HG02870 (cell line): ENCODE data around the gene PPIE.

Experiments used
- ATAC-seq: cut with Tn5 transposase; IDR thresholded peaks from one replicate; pipeline ENCODE4 v1.9.1; 2021; ENCODE audit warnings: mild to moderate bottlenecking, moderate library complexity; ENCODE audit not compliant: unreplicated experiment

The PPIE gene

DNA sequence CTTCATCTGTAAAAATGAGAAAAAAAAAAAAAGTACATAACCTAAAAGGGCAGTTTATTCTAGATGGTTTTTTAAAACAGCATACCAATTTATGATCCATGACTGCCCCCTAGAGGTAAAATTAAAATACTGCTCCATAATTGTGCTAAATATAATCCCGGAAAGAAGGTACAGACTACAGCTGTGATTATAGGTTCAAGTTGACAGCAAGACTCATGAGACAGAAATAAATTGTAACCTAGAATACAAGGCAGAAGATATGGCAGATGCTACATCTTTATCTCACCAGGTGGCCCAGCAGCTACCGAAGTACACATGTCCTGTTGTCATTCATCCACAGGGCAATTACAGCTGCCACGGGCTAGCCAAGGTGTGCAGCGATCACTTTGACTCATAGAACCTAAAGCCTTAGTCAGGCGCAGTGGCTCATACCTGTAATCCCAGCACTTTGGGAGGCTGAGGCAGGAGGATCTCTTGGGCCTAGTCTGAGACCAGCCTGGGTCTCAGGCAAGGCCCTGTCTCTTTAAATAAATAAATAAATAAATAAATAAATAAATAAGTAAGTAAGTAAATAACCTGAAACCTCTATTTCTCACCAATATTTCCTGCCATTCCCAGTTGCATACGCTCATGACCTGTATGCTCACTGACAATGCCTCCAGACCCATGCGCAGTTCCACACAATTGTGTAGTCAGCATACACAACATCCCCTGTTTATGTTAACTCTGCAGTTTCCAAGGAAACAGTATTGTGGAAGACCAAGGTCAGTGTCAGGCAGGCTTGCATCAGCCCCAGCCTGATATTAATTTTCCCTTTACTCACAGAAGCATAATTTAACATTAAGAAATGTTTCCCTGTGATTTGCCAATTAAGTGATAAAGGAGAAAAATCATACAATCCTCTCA lies 18.3 kb upstream of the PPIE start:
- no peak for ATAC-seq

DNA sequence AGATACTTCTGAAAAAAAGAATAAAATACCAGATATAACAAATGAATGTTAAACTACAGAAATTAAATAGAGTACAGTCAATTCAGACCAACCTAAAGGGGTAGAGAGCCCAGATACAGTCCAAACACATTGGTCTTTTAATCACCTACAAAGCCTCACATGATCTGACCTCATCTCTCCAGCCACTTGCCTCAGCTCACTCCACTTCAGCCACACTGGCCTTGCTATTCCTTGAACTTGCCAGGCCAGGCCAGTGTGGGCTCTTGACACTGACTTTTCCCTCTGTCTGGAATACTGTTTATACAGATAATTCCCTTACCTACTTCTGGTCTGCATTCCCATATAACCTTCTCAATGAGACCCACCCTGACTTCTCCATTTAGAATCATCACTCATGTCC lies 17.0 kb upstream of the PPIE start:
- ATAC-seq, result no peak

DNA sequence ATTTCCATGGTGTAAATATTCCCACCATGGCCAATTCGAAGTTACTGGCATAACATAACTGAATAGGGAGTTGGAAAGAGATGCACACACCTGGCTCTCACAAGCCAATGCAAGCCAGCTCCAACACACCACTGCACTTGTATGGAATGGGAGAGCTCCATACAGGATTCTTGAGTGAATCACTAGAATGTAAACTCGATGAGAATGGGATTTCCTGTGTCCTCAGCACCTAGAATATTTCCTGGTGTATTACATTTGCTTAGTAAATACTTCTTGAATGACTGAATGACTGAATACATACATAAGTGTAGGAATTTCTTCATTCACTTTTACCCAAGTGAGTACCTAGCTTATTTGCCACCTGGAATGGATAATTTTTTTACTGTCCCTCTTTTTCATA lies 16.2 kb upstream of the PPIE start:
- ATAC-seq, result no peak

DNA sequence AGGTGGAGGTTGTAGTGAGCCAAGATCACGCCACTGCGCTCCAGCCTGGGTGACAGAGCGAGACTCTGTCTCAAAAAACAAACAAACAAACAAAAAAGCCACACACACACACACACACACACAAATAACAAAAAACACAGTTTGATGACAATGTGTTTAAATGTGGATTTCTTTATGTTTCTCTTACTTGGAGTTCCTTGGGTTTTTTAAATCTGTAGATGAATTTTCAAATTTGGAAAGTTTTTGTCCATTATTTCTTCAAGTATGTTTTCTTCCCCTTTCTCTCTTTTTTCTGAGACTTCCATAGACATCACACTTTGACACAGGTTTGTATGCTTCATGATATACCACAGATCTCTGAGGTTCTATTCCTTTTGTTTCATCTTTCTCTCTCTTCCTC lies 12.1 kb upstream of the PPIE start:
- ATAC-seq, result no peak

DNA sequence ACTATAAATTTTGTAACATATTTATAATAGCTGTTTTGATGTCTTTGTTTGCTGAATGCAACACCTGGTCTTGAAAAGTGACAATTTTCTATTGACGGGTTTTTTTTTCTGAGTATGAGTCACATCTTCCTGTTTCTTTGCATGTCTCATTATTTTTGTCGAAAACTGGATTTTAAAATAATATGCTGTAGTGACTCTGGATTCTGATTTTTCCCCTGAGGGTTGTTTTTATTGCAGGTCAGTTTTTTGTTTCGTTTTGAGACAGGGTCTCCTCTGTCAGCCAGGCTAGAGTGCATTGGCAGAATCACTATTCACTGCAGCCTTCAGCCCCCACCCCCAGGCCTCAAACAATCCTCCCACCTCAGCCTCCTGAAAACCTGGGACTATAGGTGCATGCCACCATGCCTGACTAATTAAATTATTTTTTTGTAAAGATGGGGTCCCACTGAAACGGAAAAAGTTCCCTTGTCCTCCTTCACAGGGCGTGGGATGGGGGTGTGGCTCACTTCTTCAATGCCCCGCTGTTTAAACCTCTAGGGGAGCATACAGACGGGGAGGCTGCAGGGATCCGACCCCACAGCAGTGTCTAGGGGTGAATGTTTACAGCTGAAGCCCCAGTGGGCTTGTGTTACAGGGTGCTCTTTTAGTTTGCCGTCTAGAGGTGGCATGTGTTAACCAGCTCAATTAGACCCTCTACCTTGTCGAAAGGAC lies 11.3 kb upstream of the PPIE start:
- no peak for ATAC-seq

DNA sequence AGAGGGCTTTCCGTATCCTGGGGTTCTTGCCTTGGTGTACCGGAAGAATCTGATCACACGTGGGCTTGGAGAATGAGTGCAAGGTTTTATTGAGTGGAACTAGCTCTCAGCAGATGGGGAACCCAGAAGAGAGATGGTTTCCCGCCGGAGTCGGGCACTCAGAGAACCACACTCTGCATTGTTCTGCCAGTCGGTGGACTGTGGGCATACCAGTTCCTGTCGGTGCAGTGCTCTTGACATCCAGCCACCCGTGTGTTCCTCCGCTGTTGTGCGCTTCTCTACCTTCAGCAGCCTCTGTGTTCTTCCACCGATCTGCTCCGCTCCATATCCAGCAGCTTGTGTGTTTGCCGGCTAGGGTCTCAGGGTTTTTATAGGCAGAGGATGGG lies 10.8 kb upstream of the PPIE start:
- no peak for ATAC-seq

DNA sequence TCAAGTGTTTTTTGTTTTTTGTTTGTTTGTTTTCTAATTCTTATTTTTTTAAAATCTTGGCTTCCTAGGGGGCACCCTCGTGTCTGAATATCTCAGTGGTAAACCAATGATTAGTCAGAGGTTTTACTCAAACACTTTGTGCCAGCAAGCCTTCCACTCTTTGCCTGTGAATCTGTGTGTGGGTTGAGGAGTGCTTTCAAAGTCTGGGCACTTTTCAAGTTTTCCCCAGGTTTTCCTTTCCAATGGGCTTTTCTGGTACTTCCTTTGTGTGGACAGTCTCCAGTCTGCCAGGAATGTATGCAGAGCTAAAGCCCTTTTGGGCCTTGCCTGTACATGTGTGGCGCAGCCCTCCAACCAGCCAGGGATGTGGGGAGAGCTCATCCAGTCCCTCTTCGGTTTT lies 9.7 kb upstream of the PPIE start:
- ATAC-seq, result no peak

DNA sequence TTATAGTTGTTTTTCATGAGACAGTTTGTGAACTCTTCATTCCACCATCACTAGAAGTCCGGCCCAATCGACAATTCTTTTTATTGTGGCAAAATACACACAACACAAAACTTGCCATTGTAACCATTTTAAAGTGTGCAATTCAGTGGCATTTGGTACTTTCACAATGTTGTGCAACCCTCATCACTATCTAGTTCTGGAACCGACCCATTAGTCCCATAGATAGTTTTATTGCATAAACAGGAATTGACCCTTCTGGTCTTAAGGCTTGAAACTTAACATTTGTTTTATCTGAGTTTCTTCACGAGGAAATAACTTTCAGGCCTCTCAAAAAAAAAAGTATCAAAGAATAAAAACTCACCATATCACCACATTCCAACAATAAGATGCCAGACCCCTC lies 8.8 kb upstream of the PPIE start:
- ATAC-seq, result no peak

DNA sequence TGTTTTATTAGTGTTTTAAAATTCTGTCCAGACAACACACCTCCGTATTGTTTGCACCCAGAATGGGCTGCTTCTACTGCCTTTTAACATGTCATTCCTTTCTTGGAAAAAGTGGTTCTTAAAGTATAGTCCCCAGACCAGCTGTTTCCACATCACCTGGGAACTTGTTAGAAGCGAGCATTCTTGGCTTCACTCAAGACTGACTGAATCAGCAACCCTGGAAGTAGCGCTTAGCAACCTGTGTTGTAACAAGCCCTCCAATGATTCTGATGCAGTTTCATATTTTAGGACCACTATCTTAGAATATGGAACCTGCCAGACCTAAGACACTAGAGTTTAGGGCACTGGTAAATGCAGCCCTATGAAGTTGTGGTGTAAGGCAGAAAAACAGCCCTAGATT lies 6.0 kb upstream of the PPIE start:
- ATAC-seq, result no peak

DNA sequence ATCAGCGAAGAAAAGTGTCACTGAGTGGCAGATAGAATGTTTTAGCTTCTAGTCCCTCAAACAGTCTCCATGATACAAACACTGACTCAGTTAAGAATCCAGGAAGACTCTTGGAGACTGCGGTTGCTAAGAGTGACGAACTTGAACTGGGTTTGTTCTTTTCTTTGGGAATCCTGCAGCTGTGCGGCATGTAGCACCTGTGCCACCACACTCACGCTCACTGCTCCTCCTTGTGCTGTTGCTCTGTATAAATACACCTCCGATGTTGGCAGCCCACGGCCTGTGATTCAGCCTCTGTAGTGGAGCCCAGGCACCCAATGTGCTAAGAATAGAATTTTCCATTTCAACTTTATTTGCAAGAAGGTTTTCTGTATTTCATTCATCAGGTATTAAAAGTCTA lies 5.5 kb upstream of the PPIE start:
- no peak for ATAC-seq

DNA sequence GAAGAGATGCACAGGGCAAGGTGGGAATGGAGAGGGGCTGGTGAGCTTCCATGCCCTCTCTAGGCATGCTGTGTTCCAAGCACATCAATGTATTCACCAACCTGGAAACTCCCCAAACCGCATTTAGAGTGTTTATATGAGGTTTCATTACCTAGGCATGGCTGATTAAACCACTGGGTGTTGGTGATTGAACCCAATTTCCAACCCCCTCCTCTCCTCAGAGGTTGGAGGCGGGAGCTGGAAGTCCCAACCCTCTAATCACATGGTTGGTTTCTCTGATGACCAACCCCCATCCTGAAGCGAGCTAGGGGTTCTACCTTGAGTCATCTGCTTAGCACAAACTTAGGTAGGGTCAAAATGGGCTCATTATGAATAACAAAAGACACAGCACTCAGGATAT lies 3.0 kb upstream of the PPIE start:
- no peak for ATAC-seq

DNA sequence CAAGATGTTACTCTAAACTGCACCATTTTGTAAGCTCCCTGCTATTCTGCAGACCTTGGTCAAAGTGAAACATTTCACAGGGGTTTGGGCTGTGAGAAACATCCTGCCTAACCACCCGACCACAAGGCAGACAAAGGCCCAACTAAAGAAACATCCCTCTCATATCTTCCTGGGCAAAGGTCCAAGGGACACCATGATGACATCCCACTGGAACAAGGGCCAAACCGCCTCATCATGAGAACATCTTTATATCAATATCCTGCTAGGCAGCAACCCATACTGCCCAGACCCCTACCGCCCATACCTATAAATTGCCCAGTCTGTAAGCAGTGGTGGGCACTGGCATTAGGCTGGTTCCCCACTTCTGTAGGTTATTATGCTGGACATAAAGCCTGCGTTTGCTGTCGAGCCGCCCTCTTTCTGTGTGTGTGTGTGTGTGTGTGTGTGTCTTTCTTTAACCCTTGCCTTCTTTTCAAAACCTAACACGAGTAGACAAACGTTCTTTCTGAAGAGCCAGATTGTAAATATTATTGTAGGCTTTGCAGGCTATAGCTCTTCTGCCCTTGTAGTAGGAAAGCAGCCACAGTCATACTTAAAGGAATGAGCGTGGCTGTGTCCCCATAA lies 1.0 kb upstream of the PPIE start:
- ATAC-seq, result no peak

DNA sequence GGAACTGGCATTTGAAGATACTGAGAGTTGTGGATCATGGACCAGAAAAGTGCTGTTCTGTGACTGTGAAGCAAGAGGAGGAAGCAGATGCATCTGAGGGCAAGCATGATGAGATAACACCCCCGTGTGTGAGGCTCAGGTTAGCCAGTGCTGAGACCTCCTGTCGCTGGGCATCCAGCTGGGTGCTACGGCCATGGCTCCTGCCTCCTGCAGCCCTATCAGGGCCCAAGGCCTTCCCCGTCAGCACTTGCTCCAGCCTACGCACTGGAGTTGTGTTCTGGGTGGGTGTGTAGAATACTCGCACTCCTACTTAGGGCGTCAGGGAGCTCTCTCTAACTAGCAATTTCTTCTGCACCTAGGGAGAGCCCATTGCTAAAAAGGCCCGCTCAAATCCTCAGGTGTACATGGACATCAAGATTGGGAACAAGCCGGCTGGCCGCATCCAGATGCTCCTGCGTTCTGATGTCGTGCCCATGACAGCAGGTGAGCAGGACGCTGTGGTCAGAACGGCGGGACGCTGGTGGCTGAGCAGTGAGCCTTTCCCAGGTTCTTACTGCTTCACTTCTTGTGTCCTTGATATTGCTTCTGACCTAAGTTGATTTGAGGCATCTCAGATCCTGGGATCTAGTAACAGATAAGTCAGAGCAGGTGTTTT lies 6.5 kb downstream of the PPIE start:
- no peak for ATAC-seq

DNA sequence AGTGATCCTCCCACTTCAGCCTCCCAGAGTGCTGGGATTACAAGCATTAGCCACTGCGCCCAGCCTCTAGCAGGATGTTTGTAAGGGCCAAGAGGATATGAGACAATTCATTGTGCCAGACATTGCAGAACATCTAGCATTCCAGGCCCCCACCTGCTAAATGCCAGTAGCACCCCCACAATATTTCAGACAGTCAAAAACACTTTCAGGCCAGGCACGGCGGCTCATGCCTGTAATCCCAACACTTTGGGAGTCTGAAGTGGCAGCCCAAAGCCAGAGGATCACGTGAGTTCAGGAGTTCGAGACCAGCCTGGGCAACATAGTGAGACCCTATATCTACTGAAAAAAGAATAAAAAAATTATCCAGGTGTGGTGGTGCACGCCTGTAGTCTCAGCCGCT lies 12.9 kb downstream of the PPIE start:
- ATAC-seq, result no peak

DNA sequence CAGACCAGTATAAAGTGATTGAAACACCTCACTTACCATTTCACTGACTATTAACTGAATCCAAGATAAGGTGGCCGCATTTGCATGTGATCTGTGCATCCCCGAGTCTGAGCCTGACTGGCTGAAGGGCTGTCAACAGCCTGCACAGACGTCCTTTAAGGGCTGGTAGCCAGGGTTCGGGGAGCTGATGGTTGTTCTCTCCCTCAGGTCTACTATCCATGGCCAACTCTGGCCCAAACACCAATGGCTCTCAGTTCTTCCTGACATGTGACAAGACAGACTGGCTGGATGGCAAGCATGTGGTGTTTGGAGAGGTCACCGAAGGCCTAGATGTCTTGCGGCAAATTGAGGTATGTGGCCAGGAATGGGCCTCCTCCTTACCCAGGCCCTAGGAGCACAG lies 14.0 kb downstream of the PPIE start:
- no peak for ATAC-seq

DNA sequence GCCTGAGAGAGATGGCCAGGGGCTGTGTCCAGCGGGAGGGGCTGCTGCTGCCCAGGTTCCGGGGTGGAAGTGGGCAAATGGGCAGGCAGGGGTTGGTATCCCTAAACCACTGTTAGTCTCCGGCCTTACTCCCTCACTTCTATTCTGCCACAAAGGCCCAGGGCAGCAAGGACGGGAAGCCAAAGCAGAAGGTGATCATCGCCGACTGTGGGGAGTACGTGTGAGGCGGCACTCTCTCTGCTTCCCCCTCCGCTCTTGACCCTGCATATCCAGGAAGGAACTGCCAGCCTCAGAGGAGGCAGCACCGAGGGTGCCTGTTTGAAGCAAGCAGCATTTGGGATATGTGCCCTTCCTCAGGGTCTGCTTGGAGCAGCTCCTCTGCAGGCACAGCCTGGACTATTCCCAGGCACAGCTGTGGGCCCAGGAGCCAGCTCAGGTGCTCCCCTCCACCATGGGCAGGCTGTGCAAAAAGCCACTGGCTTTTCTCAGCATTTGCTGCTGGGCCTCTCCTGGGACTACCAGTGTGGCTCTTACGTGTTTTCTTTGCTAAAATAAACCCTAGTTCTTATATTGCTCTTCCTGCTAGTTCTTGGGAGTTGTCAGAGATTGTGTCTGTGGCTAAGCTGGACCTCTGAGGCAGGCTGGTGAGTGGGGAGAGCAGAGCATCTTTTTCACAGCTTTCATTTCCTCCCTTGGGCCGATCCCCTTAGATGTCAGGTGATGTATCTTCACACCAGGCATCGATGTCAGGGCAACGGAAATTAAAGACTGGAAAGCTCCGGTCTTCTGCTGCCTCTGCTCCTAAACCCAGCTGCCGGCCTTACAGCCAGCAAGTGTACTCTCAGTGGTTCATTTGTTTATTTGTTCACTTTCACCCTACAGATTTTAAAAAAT lies 14.7 kb downstream of the PPIE start:
- ATAC-seq, result no peak

DNA sequence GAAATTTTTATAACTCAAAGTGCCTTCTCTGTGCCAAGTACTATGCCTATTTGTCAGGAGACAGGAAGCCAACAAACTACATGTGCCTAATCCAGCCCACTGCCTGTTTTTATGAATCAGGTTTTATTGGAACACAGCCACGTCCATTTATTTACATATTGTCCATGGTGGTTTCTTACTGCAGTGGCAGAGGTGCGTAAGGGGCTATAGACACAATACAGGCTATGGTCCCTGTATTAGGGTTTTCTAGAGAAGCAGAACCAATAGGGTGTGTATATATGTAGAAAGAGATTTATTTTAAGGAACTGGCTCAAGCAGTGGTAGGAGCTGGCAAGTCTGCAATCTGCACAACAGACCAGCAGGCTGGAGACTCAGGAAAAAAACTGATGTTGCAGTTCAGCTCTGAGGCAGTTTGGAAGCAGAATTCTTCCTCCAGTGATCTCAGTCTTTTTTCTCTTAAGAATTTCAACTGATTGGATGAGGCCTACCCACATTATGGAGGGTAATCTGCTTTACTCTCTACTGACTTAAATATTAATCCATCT lies 15.4 kb downstream of the PPIE start:
- ATAC-seq, result no peak

DNA sequence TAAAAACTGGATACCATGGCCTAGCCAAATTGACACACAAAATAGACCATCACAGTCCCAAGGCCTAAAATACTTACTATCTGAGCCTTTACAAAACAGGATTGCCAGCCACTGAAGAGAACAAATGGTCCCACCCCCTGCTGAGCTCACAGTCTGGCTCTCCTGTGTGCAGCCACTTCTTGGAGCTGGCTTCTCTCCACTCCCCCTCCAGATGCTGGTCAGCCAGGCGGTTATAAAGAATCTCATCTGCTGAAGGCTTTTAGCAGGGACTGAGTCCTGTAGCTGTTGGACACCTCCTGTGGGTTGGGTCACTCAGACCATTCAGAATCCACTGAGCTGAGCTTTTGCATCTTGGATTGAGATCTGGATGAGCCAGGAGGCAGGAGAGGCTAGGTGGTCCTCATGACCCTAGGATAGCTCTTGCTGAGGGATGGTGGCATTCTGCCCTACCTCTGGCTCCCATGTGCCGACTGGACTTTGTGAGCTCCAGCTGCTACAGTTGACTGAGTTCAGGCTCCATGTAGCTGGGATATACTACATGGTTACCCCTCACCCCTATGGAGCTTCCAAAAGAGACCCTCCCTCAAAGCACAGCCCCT lies 16.3 kb downstream of the PPIE start:
- no peak for ATAC-seq

DNA sequence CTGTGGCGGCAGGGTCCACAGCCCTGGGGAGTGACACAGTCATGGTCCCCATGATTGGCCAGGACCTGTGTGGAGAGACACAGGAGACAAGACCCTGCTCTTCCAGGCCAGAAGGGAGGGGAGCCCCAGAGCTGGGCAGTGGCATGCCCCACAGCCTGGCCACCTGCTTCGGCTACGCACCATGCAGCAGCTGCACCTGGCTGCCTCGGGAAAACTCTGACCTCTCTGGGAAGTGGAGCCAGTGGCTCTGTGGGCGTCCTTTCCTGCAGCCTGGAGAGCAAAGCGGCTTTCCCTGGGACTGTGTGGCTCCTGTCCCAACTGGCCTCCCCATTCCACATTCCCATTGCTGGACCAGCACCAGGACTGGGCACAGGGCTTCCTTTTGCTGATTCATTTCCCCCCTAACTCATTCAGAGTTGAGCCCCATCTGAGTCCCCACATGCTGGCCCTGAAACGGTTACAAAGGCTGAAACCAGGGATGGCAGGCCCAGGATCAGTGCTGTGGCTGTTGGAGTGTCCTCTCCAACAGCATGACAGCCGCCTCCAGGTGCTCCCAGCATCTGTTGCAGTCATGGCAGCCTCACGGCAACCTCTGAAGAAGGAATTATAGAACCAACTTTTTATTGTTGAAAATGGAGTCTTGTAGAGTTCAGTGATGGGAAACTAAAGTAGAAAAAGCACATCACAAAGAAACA lies 17.4 kb downstream of the PPIE start:
- no peak for ATAC-seq
